ENCODE data around the gene PTBP1. TPM values are rescaled to one million over a fixed set of nuclear protein-coding genes. Genes with fewer than 3 reads are reported as not detected.
A peak's percentile ranks its signal among the peaks of the same experiment; 100 is the strongest.

PTBP1 gene
- total RNA-seq, 1 donor from 2014 or later, result 285 TPM

- Mint-ChIP-seq H3K27ac (ENCODE audit: unreplicated experiment) (no peak overlapping the region), H3K36me3 (ENCODE audit: low read depth) (peaks cover 26% of the 10 kb centered on the region), H3K9me3 (ENCODE audit: low read depth) (peaks cover 4% of the 10 kb centered on the region), H3K27me3 (ENCODE audit: low read depth) (no peaks in the 10 kb centered on the region), H3K4me1 (ENCODE audit: low read depth) (no peaks in the 10 kb centered on the region), H3K4me3 (ENCODE audit: unreplicated experiment) (no peak overlapping the region)
- DNase-seq (ENCODE audit: low spot score), result no peak
- no peak for TF ChIP-seq CTCF (IDR thresholded peaks at IDR 0.05)
Measured at GRCh38 chr19:812049-812746, 14.9 kb downstream of the PTBP1 start.

- H3K4me3 Mint-ChIP-seq (ENCODE audit: unreplicated experiment), result no peak overlapping the region
Measured at GRCh38 chr19:812747-813218, 15.5 kb downstream of the PTBP1 start.

GRCh38 chr19:813219-814151 lies 16.2 kb downstream of the PTBP1 start:
- H3K4me3 Mint-ChIP-seq (ENCODE audit: unreplicated experiment), result no peak overlapping the region

More at GRCh38 chr19:812747-813218, 15.5 kb downstream of the PTBP1 start:
- no peak for TF ChIP-seq CTCF (IDR thresholded peaks at IDR 0.05)
- H3K27ac Mint-ChIP-seq (ENCODE audit: unreplicated experiment), result no peak overlapping the region
- H3K4me1 Mint-ChIP-seq (ENCODE audit: low read depth), result no peaks in the 10 kb centered on the region
- H3K27me3 Mint-ChIP-seq (ENCODE audit: low read depth), result no peaks in the 10 kb centered on the region
- no peak for DNase-seq (ENCODE audit: low spot score)
- peaks cover 4% of the 10 kb centered on the region for H3K9me3 Mint-ChIP-seq (ENCODE audit: low read depth)
- H3K36me3 Mint-ChIP-seq (ENCODE audit: low read depth), result peaks cover 20% of the 10 kb centered on the region

GRCh38 chr19:814152-815078 lies 17.2 kb downstream of the PTBP1 start:
- Mint-ChIP-seq H3K27ac (ENCODE audit: unreplicated experiment) (peak overlapping the region; percentile 12), H3K4me1 (ENCODE audit: low read depth) (no peaks in the 10 kb centered on the region), H3K27me3 (ENCODE audit: low read depth) (no peaks in the 10 kb centered on the region), H3K9me3 (ENCODE audit: low read depth) (peaks cover 4% of the 10 kb centered on the region), H3K36me3 (ENCODE audit: low read depth) (peaks cover 18% of the 10 kb centered on the region), H3K4me3 (ENCODE audit: unreplicated experiment) (no peak overlapping the region)
- no peak for DNase-seq (ENCODE audit: low spot score)
- TF ChIP-seq CTCF (IDR thresholded peaks at IDR 0.05), result no peak

More at GRCh38 chr19:813219-814151, 16.2 kb downstream of the PTBP1 start:
- Mint-ChIP-seq H3K9me3 (ENCODE audit: low read depth) (peaks cover 4% of the 10 kb centered on the region), H3K36me3 (ENCODE audit: low read depth) (peaks cover 18% of the 10 kb centered on the region), H3K27me3 (ENCODE audit: low read depth) (no peaks in the 10 kb centered on the region), H3K4me1 (ENCODE audit: low read depth) (no peaks in the 10 kb centered on the region), H3K27ac (ENCODE audit: unreplicated experiment) (no peak overlapping the region)
- DNase-seq (ENCODE audit: low spot score), result no peak
- no peak for TF ChIP-seq CTCF (IDR thresholded peaks at IDR 0.05)
